Spleen (tissue), 7 donors: ENCODE data around the gene ITSN1.

Experiments
- CTCF ChIP-seq, 11 experiments: fragments of 200-600 bp in 7 of 11; fragments of 450-650 bp in 4 of 11; sonication (generic) in 4 of 11; IDR thresholded peaks in 8 of 11; conservative IDR thresholded peaks in 3 of 11; 1 replicate in 7 of 11; 2 replicates in 4 of 11; pipeline versions ENCODE4 v1.4.0 to v1.8.0; 2016 to 2021; ENCODE audit warnings: antibody characterized with exemption in 11 of 11, inconsistent platforms in 4 of 11, mild to moderate bottlenecking in 1 of 11
- POLR2A ChIP-seq, 3 donors: fragments of 450-650 bp; IDR thresholded peaks; one replicate each; pipeline ENCODE4 v1.5.1; 2017; ENCODE audit warnings: antibody characterized with exemption in 3 of 3, mild to moderate bottlenecking in 1 of 3
- donor health status: DM: no; HTN: no; CAD: no; lungs with moderate emphysema.
- donor health status: DM: no; HTN: no; CAD: no.
- donor health status: DM: no; HTN: no; CAD: no.

- TF ChIP-seq POLR2A (IDR thresholded peaks at IDR 0.05) (no peak), CTCF (IDR thresholded peaks at IDR 0.05 in 8 of 11, conservative IDR thresholded peaks at IDR 0.05 in 3 of 11) (no peak)
Measured at GRCh38 chr21:33908760-33909159, 266.5 kb downstream of the ITSN1 start.
